A204.1 (cell line): ENCODE results near the gene ALOX5AP.

ENCODE experiments used
- FAIRE-seq: peaks from 2 replicates; lab custom pipeline; 2012; peaks lifted over from hg19 to GRCh38; lab: Jason Lieb, UNC

ALOX5AP gene

DNA sequence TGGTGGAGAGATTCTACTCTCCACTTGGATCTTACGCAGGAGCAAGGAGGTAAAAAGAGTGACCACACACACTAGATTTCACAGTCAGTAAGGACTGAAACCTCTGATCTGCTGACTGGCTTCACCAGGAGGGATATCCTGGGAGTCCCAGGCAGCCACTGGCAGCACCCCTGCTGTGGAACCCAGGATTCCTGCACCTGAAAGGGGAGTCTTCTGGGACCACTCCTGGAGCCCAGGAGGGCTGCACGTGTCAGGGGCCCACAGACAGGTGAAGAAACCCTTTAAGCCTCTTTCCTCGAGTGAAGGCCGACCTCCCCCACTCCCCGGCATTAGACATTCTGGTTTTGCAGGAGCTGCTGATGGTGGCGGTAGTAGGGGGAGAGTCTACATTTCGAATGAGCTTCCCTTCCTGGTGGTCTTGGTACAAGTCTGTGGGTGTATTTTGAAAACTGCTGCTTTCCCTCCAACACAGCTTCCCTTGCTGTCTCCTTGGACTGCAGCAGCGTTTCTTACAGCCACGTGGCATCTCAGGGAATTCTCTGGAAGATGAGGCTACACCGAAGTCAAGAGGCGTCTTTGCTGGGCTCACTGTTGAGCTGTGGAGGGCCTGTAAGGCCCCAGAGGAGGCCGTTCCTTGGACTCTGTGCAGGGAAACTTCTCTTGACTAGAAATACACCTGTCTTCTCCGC lies 62.6 kb downstream of the ALOX5AP start:
- FAIRE-seq = no peak

DNA sequence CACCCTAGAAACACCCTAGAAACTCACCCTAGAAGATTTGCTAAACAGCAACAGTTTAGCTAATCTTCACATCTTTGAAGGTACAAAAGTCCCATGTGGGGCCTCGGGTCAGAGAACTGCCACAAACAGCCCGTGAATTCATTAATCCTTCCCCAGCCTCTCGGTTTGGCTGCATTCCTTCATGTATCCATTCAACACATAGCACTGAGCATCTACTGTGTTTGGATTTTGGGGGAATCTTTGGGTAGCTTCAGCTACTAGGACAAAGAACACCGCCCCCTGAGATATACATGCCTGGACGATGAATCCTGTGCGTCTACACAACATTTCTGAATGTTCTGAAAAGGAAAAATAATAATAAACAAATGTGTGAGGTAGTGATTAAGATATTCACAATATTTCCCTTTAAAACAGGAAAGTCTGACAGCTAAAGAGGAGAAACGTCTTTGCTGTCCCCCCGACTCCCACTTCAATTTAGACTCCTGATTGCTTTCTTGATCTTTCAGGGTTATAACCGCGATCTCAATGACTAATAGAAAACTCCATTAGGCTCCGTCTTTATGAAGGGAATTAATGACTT lies 63.5 kb downstream of the ALOX5AP start:
- no peak for FAIRE-seq

- no peak for FAIRE-seq
Measured at GRCh38 chr13:30799356-30799824, 64.0 kb downstream of the ALOX5AP start.

DNA sequence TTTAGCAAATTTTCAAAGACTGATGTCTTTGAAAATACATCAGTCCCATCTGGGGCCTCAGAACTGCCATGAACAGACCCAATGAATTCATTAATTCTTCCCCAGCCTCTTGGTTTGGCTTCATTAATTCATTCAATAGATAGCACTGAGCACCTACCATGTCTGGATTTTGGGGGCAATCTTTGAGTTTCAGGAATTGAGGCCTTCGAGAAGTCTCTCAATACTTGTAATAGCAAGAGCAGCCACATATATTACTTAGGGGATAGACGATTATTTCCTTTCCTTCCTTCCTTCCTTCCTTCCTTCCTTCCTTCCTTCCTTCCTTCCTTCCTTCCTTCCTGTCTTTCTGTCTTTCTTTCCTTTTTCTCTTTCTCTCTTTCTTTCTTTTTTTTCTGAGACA lies 64.8 kb downstream of the ALOX5AP start:
- FAIRE-seq = no peak

- FAIRE-seq = no peak
Measured at GRCh38 chr13:30802501-30802900, 67.2 kb downstream of the ALOX5AP start.

GRCh38 chr13:30802953-30803478 lies 67.7 kb downstream of the ALOX5AP start:
- FAIRE-seq = no peak

- FAIRE-seq = no peak
Measured at GRCh38 chr13:30803749-30804148, 68.4 kb downstream of the ALOX5AP start.

- FAIRE-seq = no peak
Measured at GRCh38 chr13:30804474-30804873, 69.1 kb downstream of the ALOX5AP start.

DNA sequence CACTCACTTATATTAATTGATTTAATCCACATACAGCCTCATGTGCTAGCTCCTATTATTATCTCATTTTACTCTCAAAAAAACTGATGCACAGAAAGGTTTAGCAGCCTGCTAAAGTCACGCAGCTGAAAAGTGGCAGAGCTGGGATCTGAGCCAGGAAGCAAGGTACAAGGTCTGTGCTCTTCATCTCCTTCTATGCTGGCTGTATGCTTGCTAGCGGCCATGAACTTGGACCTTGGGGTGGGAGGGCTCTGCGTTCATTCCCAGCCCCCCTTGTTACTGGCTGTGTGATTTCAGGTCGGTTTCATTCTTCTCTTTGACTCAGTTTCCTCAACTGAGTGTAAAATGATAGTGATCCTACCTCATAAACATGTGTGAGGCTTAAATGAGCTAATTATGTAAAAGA lies 69.8 kb downstream of the ALOX5AP start:
- no peak for FAIRE-seq

DNA sequence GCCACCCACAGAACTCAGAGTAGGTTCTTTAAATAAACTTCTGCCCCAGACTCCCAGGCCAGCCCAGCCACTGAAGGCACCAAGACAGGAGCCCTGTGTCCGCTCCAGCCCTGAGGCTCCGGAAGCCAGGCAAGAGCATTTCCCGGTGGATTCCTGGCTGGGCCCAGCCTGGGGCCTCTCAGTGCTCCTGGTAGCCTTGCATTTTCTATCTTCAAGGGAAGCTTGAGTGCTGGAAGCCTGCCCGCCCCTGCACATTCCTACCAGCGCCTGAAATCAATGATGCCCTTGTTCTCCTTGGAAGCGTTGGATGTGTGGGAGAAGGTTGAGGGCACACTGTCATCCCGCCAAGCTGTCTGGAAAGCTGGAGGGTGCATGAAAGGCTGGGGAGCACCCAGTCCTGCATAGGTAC lies 70.3 kb downstream of the ALOX5AP start:
- FAIRE-seq = no peak

DNA sequence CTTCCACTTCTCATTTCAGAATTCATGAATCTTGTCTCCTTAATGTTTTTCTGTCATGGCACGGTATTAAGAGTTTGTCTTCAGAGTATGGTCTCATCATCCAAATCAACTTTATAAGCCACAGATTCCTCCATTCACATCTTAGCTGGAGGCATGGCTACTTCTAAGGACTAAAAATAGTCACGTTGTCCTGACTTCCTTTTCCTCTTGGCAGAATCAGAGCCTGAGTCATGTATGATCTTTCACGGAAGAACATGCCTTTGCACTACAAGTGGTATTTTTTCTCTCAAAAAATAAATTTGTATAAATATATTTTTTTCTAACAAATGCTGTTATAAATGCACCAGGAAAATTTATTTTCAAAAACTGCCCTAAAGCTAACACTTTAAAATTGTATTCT lies 71.4 kb downstream of the ALOX5AP start:
- no peak for FAIRE-seq

DNA sequence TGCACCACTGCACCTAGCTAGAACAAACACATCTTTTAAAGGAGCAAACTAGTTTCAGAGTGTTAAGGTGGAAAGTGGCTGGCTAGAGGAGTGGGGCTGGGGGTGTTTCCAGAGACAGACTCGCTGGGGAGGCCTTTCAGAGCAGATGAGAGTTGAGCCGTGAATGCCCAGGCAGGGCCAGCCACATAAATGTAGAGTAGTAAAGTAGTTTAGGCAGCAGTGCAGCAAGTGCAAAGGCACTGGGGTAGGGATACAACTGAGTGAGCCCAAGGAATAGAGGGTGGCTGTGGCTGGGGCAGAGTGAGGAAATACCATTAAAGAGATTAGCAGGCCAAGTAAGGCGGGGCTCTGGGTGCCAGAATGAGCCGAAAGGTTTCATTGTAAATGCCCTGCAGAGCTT lies 72.0 kb downstream of the ALOX5AP start:
- FAIRE-seq = no peak

DNA sequence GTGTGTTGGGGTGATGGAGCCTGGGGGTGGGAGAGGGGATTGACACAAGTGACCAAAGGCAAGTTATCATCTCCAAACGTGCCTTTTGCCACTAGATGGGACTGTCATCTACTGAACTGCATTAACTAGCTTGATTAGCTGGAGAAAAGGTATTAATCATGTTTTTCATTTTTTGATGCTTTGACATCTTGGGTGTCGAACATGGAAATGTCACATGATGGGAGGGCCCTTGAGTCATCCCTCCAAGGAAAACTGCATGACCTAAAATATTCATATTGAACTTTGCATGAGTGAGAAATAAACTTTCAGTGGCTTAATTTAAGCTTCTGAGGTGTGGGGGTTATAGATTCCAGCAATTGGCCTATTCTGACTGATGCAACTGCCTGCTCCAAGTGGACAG lies 73.3 kb downstream of the ALOX5AP start:
- no peak for FAIRE-seq

DNA sequence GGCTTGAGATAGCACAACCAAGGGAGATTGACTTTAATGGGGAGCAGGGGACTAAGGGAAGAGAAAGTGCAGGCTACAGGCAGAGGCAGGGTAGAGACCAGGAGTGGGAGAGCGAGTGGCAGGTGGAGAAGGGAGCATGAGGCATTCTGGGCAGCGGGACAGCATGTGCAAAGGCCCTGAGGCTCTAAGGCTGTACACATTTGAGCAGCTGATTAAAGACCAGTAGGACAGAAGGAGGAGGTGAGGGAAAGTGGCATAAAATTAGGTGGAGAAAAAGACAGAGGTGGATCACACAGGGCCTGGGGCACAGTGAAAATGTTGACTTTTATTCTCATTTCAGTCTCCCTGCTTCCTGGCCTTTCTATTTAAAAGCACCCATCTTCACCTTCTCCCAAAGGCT lies 74.4 kb downstream of the ALOX5AP start:
- no peak for FAIRE-seq

DNA sequence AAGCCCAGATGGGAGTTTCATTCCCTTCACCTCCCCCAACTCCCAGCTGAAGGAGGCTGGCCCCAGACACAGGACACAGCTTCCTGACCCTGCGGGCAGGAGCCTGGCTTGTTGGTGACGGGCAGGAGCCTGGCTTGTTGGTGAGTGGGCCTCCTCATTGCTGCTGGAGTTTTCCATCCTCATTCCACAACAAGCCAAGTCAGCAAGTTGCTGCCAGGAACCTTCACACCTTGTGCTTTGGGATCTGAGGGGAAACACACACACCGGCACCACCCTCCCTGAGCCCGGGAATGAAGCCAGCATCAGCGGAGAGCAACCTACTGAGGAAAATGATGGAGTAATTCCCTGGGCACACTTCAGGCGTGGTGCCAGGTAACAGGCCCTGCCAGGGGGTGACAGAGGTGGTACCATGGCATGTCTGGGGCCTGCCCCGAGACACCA lies 74.9 kb downstream of the ALOX5AP start:
- no peak for FAIRE-seq

DNA sequence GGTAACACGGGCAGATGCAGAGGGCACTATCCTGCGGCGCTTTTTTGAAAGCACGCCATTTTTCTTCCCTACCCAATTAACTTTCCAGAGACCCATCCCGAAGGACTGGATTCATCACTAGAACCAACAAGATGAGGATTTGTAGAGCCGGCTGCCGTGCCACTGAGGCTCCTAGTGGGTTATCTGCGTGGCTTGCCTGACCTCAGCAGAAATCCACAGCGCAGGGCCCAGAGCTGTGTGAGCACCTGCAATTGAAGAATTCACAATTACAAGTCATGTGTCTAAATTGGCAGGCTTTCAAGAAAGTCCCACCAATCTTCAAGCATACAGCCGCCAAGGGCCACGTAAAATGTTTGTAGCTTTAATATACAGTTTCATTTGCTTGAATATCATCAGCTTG lies 75.5 kb downstream of the ALOX5AP start:
- FAIRE-seq = no peak
